Fibroblast of upper back skin (primary cell): ENCODE data around the gene ZFYVE16.
A peak's percentile ranks its signal among the peaks of the same experiment; 100 is the strongest.

Experiments used
- DNase-seq: peaks from one replicate; pipeline ENCODE4 v3.0.0-alpha.2; 2013

ZFYVE16 gene

GRCh38 chr5:80491296-80491695 is 83.4 kb downstream of the ZFYVE16 start:
- DNase-seq, result no peak

GRCh38 chr5:80492741-80493140 is 84.9 kb downstream of the ZFYVE16 start:
- DNase-seq, result no peak

GRCh38 chr5:80493443-80493842 is 85.6 kb downstream of the ZFYVE16 start:
- peak; percentile 49 for DNase-seq

- DNase-seq, result no peak
These were observed 88.0 kb downstream of the ZFYVE16 start for GRCh38 chr5:80495891-80496290.

GRCh38 chr5:80502800-80503199 is 94.9 kb downstream of the ZFYVE16 start:
- no peak for DNase-seq

- DNase-seq, result no peak
These were observed 95.8 kb downstream of the ZFYVE16 start for GRCh38 chr5:80503641-80504040.

DNA sequence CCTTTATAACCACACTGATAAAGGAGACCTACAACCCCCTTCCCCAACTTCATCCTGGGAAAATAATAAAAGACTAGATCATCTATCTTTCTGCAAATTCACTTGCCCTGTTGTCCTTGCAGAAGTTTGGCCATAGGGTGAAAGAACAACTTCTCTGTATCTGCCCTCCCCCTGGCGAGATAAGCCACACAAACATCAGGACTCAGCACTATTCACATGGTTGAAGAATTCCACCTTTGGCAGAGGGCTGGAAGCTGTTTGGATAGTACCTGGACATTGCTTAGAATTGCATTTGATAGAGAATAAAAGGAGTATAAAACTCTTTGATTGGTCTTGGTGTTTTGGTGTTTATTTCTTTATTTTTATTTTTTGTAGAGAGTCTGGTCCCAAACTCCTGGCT is 97.0 kb downstream of the ZFYVE16 start:
- no peak for DNase-seq

DNA sequence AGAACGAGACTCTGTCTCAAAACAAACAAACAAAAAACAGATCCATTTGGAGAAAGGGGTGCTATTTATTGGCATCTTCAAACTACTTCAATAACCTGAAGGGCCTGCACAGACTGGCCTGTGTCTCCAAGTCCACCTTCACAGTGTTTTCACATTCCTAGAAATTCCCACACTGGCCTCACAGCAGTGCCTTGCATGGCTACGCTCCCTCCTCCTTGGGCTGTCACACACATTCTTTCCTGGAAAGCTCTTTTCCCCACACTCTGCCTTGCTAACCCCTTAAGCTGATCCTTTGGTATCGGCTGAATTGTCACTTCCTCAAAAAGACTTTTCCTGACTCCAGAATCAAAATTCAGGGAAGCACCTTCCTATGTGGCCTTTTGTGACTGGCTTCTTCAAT is 99.8 kb downstream of the ZFYVE16 start:
- DNase-seq, result no peak

- DNase-seq, result no peak
These were observed 101.0 kb downstream of the ZFYVE16 start for GRCh38 chr5:80508844-80509243.

GRCh38 chr5:80509362-80509761 is 101.5 kb downstream of the ZFYVE16 start:
- DNase-seq, result no peak

GRCh38 chr5:80516826-80517225 is 109.0 kb downstream of the ZFYVE16 start:
- peak; percentile 55 for DNase-seq
